C4-2B (cell line): ENCODE measurements around the gene GPR143.

Experiments
- CTCF ChIP-seq: fragments of 450-650 bp; conservative IDR thresholded peaks from 2 replicates; pipeline ENCODE4 v1.5.1; 2017; ENCODE audit warnings: mild to moderate bottlenecking
- ZFX ChIP-seq: fragments of 450-650 bp; IDR thresholded peaks from 2 replicates; pipeline ENCODE4 v1.6.1; 2017

- TF ChIP-seq CTCF = no peak
- no peak for TF ChIP-seq ZFX
These were observed 28.8 kb upstream of the GPR143 start for GRCh38 chrX:9794495-9794894.
